Stimulated activated effector memory CD8-positive, alpha-beta T cell treated with anti-CD3 and anti-CD28 coated beads, Interleukin-12 subunit alpha, Interleukin-12 subunit beta, amount 100 ng/mL, for 72 hours (primary cell): Measurements from ENCODE around the gene XPO6.
A peak's percentile ranks its signal among the peaks of the same experiment; 100 is the strongest.

Source experiments
- ATAC-seq: fragments of 150-1000 bp; cut with Tn5 transposase; 2 replicates; pipeline ENCODE4 v1.10.0; 2021
- DNase-seq, 2 donors: peaks; one replicate each; pipeline ENCODE4 v3.0.0; 2021 to 2022; ENCODE audit warnings: low spot score in 2 of 2
- H3K27ac Mint-ChIP-seq: one replicate; pipeline ENCODE4 v1.8.0; 2022; ENCODE audit warnings: mild to moderate bottlenecking, mixed read lengths
- H3K36me3 Mint-ChIP-seq: one replicate; pipeline ENCODE4 v1.8.0; 2022; ENCODE audit warnings: mild to moderate bottlenecking, mixed read lengths
- H3K4me1 Mint-ChIP-seq: one replicate; pipeline ENCODE4 v1.8.0; 2022; ENCODE audit warnings: mixed read lengths
- H3K4me3 Mint-ChIP-seq: one replicate; pipeline ENCODE4 v1.8.0; 2022; ENCODE audit warnings: mild to moderate bottlenecking, mixed read lengths
- H3K9me3 Mint-ChIP-seq: one replicate; pipeline ENCODE4 v1.8.0; 2022; ENCODE audit warnings: mixed read lengths

The XPO6 gene

DNA sequence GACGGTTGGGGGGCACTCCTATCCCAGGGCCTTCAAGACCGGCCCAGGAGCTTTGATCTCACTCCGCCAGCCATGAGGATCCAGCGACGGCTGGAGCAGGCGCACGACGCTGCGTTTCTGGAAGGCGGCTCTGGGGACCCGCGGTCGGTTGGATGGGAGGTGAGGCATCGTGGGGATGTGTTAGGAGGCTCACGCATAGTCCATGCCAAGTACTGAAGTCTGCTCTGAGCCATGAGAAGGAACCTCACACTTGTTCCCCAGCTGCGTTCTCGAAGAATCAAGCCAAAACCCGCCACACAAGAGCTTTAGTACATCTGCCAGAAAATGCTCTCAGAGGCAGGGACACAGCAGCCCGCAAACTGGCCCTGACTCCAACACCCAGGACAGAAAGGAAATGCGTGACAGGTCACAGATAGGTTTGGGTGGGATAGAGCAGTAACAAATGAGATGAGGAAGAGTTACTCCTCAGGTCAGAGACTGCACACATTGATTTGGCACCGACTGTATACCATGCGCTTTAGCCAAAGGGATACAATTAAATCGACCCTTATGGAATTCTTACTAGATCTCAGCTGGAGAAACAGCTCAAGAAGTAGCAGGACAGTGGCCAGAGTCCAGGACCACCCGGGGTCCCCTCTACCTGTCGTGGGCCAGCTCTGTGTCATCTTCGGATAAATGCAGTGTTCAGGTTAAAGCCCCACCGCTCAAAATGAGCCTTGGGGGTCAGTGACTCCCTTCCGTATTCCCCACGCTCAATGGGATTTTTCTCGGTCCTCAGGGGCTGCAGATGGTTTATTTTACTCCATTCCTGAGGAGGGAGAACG is 141.6 kb downstream of the XPO6 start:
- peaks cover 6% of the 10 kb centered on the region for H3K4me1 Mint-ChIP-seq
- H3K27ac Mint-ChIP-seq: no peak overlapping the region
- DNase-seq: no peak
- no peaks in the 10 kb centered on the region for H3K36me3 Mint-ChIP-seq
- H3K9me3 Mint-ChIP-seq: no peaks in the 10 kb centered on the region
- no peak for ATAC-seq
- no peak overlapping the region for H3K4me3 Mint-ChIP-seq

DNA sequence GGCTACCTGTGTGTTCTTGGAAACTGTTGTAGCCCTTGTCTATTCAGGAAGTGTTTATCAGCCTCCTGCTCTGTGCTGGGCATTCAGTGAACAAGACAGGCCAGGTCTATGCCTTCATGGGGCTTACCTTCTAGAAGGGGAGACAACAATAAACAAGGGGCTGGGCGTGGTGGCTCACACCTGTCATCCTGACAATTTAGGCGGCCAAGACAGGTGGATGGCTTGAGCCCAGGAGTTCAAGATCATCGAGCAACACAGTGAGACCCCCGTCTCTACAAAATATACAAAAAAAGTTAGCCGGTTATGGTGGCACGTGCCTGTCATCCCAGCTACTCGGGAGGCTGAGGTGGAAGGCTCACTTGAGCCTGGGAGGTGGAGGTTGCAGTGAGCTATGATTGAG is 142.8 kb downstream of the XPO6 start:
- DNase-seq (no peak), ATAC-seq (no peak)
- Mint-ChIP-seq H3K9me3 (no peaks in the 10 kb centered on the region), H3K27ac (no peak overlapping the region), H3K36me3 (no peaks in the 10 kb centered on the region), H3K4me1 (peaks cover 6% of the 10 kb centered on the region), H3K4me3 (no peak overlapping the region)

DNA sequence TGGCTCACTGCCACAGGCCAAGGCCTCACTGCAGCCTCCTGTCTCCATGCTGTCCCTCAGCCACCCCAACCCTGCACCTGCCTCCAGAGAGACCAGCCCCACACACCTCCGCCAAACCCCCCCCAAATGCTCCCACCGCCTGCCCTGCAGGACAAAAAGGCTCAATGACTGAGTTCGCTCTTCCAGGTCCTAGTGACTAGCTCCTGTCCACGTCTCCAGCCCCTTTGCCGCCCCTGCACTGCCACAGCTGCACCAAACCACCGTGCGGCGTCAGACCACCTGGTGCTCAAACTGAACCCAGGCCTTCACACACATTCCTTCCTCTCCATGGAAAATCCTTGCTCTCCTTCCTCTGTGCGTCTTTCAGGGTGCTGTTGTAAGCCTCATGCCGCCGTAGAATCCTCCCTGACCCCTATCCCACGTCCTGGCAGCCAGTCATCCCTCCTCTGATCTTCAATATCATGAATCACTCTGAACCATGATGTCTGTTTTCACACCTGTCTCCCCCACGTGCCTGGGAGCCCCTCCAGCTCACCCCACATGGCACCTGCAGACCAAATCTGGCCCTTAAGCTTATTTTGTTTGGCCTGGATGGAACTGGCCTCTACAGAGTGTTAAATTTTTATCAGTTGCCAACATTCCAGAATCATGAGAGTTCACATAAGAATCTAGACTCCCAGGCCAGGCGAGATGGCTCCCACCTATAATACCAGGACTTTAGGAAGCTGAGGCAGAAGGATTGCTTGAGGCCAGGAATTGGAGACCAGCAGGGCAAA is 144.0 kb downstream of the XPO6 start:
- ATAC-seq (no peak), DNase-seq (no peak)
- Mint-ChIP-seq H3K4me1 (peaks cover 6% of the 10 kb centered on the region), H3K4me3 (no peak overlapping the region), H3K36me3 (no peaks in the 10 kb centered on the region), H3K27ac (no peak overlapping the region), H3K9me3 (no peaks in the 10 kb centered on the region)

DNA sequence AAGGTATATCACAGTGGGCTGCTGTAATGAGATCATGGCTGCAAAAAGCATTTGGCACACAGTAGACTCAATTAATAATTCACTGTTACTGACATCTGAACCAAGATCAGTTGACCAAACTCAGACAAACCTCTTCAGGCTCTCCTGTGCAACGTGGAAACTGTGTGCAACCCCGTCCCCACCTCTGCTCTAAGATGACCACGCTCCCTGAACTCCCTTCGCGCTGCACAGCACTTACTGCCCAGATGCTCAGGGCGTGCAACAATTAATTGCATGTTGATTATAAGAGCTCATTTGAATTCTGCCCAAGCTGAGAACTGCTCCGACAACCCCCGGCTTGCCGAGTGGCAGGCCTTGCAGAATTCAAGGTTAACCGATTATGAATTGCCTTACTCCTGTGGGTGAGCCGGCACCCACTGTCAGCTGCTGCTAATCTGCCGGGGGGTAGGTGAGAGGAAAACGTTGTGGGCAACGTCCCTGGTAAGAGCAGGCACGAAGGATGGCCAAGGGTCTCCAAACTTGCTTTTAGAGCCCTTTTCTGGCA is 147.0 kb downstream of the XPO6 start:
- Mint-ChIP-seq H3K9me3 (no peaks in the 10 kb centered on the region), H3K27ac (no peak overlapping the region), H3K4me3 (no peak overlapping the region), H3K36me3 (no peaks in the 10 kb centered on the region), H3K4me1 (no peaks in the 10 kb centered on the region)
- DNase-seq: no peak
- no peak for ATAC-seq

DNA sequence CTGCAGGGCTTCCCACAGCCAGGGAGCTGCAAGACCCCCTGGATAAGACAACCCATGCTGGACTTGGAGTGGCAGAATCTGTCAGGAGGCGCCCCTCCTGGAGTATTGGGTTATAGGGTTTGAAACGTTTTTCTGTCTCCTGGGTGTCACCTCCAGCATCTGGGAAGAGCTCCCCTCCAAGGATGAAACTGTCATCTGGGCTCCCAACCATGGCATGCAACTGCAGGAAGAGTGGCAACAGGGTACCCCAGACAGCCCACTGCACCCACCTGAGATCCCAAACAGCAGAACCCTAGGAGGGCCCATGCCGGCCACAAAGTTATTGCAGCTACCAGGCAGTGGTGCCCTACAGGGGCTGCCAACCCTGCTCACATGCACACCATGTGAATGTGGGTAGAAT is 147.6 kb downstream of the XPO6 start:
- Mint-ChIP-seq H3K4me1 (peaks cover 5% of the 10 kb centered on the region), H3K4me3 (no peak overlapping the region), H3K36me3 (no peaks in the 10 kb centered on the region), H3K9me3 (no peaks in the 10 kb centered on the region), H3K27ac (no peak overlapping the region)
- DNase-seq: no peak
- ATAC-seq: no peak

DNA sequence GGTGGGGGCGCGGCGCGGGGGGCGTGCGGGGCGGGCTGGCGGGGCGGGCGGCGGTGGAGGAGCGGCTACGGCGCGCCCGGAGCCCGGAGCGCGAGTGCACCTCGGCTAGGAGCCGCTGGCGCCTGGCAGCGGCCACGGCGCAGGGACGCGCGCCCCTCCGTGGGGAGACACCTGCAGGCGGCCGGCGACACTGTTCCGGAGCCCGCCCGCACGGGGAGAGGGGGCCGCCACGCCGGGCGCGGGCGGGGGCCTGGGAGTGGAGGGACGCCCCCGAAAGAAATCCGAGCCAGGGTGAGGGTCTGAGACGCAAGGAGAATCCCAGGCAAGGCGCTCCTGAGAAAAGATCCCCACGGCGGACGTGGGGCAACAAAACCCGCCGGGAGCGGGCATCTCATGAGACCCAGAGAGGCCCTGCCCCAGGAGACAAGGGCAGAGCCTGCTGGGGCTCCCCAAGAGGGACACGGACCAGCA is 148.1 kb downstream of the XPO6 start, which contains the start of gene GSG1L:
Gene GSG1L, minus strand, starts transcription at position 124 of the 471 bp plus-strand sequence. CDS start 290 bp downstream, outside the sequence.
- no peaks in the 10 kb centered on the region for H3K9me3 Mint-ChIP-seq
- no peak within 1 kb of the TSS for H3K4me3 Mint-ChIP-seq
- peaks cover 10% of the 10 kb centered on the region for H3K4me1 Mint-ChIP-seq
- H3K36me3 Mint-ChIP-seq: no peaks in the 10 kb centered on the region
- H3K27ac Mint-ChIP-seq: no peak within 1 kb of the TSS
- ATAC-seq: no peak
- no peak for DNase-seq

DNA sequence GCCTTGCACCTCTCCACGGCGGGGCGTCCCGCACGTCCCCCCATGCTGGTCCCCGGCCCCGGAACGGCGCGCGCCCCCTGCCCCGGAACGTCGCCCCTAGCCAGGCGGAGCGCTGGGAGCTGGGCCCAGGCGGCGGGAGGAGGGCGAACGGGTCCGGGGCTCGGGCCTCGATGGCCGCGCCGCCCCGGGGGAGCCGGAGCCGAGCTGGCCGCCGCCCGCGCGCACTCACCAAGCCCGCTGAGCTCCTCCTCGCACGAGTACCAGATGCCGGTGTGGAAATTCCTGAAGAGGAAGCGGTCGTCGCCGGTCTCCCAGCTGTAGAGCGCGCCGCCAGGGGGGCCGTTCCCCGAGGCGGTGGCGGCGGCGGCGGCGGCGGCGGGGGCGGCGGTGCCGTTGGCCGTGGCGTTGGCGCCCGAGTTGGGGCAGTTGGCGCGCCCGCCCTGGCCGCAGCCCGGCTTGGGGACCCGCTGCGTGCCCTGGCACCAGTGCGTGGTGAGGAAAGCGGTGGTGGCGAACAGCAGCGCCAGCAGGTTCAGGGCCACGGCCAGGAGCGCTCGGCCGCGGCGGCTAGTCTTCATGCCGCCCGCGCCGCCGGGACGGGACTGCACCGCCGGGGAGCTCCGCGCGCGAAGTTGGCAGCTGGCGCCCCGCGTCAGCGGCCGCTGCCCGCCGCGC is 148.8 kb downstream of the XPO6 start:
- no peak for DNase-seq
- Mint-ChIP-seq H3K27ac (no peak overlapping the region), H3K4me3 (no peak overlapping the region), H3K4me1 (peaks cover 14% of the 10 kb centered on the region), H3K36me3 (no peaks in the 10 kb centered on the region), H3K9me3 (no peaks in the 10 kb centered on the region)
- ATAC-seq: no peak

DNA sequence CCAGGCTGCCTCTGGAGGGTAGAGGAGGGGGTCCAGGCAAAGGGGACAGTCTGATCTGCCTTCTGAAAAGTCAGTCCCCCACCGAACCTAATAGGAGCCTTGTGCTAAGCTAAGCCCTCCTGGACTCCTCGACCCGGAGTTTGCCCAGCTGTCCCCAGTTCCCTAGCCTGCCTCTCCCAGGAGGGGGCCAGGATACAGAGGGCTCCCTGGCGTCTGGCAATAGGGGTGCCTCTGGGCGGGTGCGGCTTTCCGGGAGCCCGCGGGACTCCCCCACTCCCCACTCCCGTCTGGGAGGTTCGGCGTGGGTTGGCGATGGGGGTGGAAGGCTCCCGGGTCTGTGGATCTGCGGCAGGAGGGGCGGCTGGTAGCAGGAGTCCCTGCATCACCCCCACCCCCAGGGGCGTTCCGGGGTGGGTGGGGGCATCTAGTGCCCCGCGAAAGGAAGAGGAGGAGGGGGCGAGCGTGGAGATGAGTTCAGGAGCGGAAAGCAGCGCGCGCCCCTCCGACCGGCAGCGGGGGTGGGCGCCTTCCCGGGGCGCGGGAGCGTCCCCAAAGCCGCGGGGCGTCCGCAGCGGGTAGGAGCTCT is 149.4 kb downstream of the XPO6 start:
- Mint-ChIP-seq H3K27ac (no peak overlapping the region), H3K4me1 (peaks cover 14% of the 10 kb centered on the region), H3K9me3 (no peaks in the 10 kb centered on the region), H3K36me3 (no peaks in the 10 kb centered on the region), H3K4me3 (no peak overlapping the region)
- DNase-seq (no peak), ATAC-seq (no peak)

DNA sequence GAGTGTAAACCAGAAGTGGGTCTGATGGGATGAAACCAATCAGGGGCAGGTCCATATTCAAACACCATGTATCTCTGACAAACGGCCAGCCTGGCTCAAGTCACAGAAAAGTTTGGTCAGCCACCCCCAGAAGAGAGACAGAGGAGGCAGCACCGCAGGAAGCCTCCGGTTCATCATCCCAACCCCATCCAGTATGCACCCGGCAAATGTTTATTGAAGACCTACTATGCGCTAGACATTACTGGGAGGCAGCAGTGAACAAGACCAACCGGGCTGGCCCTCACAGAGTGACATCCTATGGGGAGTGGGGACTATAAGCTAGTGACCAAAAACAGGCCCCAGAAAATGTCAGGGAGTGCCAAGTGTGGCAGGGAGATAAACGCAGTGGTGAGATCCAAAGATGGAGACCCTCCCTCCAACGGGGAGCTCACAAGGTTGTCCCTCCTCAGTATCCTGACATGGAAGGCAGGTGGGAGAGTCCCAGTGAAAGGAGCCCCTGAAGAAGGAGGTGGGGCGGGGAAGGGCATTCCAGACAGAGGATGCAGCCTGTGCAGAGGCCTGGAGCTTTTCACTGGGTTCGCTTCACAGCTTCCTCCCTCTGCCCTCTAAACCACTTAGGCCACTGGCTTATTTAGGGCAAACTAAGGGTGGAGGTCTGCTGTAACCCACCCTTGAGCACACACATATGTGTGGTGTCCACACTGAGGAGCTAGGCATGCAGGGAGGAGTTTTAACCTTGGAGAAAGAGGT is 150.2 kb downstream of the XPO6 start:
- H3K27ac Mint-ChIP-seq: no peak overlapping the region
- H3K4me1 Mint-ChIP-seq: peaks cover 14% of the 10 kb centered on the region
- no peak for DNase-seq
- no peaks in the 10 kb centered on the region for H3K36me3 Mint-ChIP-seq
- H3K4me3 Mint-ChIP-seq: no peak overlapping the region
- no peak for ATAC-seq
- H3K9me3 Mint-ChIP-seq: no peaks in the 10 kb centered on the region

DNA sequence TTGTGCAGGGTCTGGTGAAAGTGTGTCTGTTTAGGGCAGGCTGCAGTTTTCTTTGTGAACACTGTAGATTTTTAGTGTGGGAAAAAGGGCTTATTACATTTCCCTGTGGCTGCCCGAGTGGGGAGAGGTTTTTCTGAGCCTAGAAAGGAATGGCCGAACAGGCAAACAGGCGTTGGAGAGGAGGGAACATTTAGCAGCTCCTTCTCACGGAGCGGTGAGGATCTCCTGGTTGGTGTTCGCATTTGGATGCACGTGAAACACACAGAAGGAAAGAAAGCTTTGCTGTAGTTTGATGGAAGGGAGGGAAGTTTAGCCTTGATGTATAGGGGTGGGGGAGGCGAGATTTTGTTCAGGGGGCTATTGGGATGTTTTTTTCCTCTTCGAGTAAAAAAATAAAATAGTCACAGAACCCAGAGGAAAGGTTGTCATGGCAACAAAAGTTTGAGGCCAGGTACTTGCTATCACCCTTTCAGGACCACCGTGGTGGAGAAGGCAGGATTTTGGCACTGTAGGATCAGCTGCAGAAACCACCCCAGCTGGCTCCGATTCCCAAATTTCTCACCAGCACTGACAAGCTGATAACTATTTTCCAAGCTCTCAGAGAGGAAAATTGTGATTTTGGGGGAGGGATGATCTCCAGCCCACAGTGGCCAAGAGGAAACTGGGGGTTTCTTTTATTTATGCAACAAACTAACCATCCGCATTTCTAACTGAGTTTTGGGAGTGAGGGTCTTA is 151.8 kb downstream of the XPO6 start:
- Mint-ChIP-seq H3K4me1 (peaks cover 14% of the 10 kb centered on the region), H3K36me3 (no peaks in the 10 kb centered on the region), H3K27ac (no peak overlapping the region), H3K4me3 (no peak overlapping the region), H3K9me3 (no peaks in the 10 kb centered on the region)
- ATAC-seq (no peak), DNase-seq (no peak)

DNA sequence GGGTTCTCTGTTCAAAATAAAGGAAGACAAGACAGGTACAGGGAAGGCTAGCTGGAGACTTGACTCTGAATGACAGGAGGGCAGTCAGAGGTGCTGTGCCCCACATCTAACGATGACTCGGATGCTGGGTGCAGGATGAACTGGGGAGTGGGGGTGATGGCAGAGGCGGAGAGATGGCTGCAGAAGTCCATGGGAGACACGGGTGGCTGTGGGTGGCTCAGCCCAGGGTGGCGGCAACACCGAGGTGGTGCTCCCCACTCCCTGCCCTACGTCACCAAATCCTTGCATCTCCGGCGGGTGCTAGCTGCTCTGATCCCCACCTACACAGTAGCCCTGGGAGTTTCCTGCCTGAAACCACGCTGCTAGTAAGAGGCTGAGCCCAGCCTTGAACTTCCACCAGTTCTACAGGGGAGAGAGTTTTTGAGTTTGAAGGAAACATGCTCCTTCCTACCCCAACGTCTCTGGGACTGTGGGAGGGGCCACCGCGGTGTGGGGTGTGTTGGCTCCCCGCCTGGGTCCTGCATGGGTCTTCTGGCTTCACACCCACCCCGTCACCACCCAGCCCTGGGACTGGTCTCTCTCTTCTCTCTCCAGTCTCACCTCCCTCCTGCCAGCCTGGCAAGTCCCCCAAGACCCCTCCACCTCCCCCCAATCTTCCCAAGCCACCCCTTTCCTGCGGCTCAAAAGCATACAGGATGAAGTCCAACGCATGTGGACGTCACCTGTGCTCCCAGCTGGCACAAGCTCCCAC is 152.8 kb downstream of the XPO6 start:
- no peaks in the 10 kb centered on the region for H3K9me3 Mint-ChIP-seq
- H3K27ac Mint-ChIP-seq: no peak overlapping the region
- no peak for DNase-seq
- peaks cover 14% of the 10 kb centered on the region for H3K4me1 Mint-ChIP-seq
- ATAC-seq: peak; percentile 22
- no peak overlapping the region for H3K4me3 Mint-ChIP-seq
- H3K36me3 Mint-ChIP-seq: no peaks in the 10 kb centered on the region

DNA sequence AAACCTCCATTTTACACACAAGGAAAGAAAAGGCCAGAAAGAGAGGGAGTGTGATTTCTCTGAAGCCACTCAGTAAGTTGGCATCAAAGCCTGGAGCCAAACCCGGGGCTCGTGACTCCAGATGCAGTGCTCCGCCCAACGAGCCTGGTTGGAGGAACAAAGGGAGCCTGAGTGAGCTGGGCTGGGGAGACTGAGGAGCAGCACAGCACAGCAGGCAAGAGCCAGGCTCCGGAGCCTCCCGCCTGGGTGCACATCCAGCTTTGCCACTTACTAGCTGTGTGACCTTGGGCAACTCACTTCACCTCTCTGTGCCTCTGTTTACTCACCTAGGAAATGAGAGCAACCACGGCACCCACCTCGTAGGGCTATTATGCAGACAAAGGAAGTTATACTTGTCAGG is 153.8 kb downstream of the XPO6 start:
- Mint-ChIP-seq H3K9me3 (no peaks in the 10 kb centered on the region), H3K4me1 (peaks cover 20% of the 10 kb centered on the region), H3K27ac (no peak overlapping the region), H3K36me3 (no peaks in the 10 kb centered on the region), H3K4me3 (no peak overlapping the region)
- ATAC-seq: no peak
- no peak for DNase-seq

DNA sequence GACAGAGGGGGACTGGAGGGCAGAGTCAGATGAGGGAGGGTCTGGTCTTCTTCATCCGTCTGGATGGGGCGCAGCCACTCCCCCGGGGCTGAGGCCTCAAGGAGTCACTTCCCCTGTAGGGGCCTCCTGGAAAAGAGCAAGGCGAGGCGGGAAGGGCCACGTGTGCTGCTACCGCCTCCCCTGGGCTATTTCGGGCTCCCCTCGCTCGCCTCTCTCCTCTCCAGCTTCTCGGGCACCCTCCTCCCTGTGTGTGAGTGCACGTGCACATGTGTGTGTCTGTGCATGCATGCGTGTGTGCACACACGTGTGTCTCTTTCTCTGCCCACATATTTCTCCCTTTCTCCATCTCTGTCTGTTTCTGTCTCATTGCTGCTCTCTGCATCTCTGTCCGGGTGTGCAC is 158.3 kb downstream of the XPO6 start:
- no peak for ATAC-seq
- H3K27ac Mint-ChIP-seq: no peak overlapping the region
- H3K4me3 Mint-ChIP-seq: no peak overlapping the region
- H3K9me3 Mint-ChIP-seq: peaks cover 4% of the 10 kb centered on the region
- DNase-seq: no peak
- peaks cover 8% of the 10 kb centered on the region for H3K4me1 Mint-ChIP-seq
- H3K36me3 Mint-ChIP-seq: no peaks in the 10 kb centered on the region
